Sigmoid colon (tissue), 7 donors: ENCODE results near the gene ATXN1. TPM values are rescaled to one million over a fixed set of nuclear protein-coding genes. Genes with fewer than 3 reads are reported as not detected.
A peak's percentile ranks its signal among the peaks of the same experiment; 100 is the strongest.
"Not testable (repeated sequence)": the region's sequence is repeated elsewhere in the genome, so short reads cannot be mapped to it uniquely, and the experiment has no call there.

Experiments used
- DNase-seq: peaks from one replicate; pipeline ENCODE4 v3.0.0-alpha.2; 2019
- H3K27ac ChIP-seq, 4 donors: fragments of 200-600 bp; sonication (generic); one replicate each; pipeline ENCODE4 v1.5.1; 2016 to 2019; ENCODE audit warnings: mild to moderate bottlenecking in 1 of 4
- H3K27me3 ChIP-seq, 3 donors: fragments of 200-600 bp; sonication (generic); one replicate each; pipeline ENCODE4 v1.5.1; 2019; ENCODE audit warnings: mild to moderate bottlenecking in 1 of 3
- H3K36me3 ChIP-seq, 4 donors: fragments of 200-600 bp; sonication (generic); one replicate each; pipeline ENCODE4 v1.5.1; 2016 to 2019
- H3K4me1 ChIP-seq, 4 donors: fragments of 200-600 bp; sonication (generic); one replicate each; pipeline ENCODE4 v1.5.1; 2017 to 2019
- H3K4me3 ChIP-seq, 4 donors: fragments of 200-600 bp; sonication (generic); one replicate each; pipeline ENCODE4 v1.5.1; 2017 to 2019; ENCODE audit warnings: mild to moderate bottlenecking in 2 of 4, moderate library complexity in 1 of 4
- H3K9me3 ChIP-seq, 4 donors: fragments of 200-600 bp in 3 of 4; sonication (generic) in 3 of 4; one replicate each; pipeline versions ENCODE4 v1.5.1 to v1.6.1; 2013 to 2019
- CTCF ChIP-seq, 4 experiments: fragments of 450-650 bp in 3 of 4; fragments of 200-600 bp in 1 of 4; IDR thresholded peaks; one replicate each; pipeline ENCODE4 v1.5.1; 2016 to 2019; ENCODE audit warnings: antibody characterized with exemption in 4 of 4, mild to moderate bottlenecking in 3 of 4, moderate library complexity in 2 of 4
- EP300 ChIP-seq, 4 donors: sonication (generic); formaldehyde crosslinking; IDR thresholded peaks; one replicate each; pipeline ENCODE4 v1.6.1; 2017; ENCODE audit warnings: antibody characterized with exemption in 4 of 4
- POLR2A ChIP-seq, 2 donors: fragments of 450-650 bp; IDR thresholded peaks; one replicate each; pipeline ENCODE4 v1.6.1; 2016; ENCODE audit warnings: antibody characterized with exemption in 2 of 2, mild to moderate bottlenecking in 2 of 2, moderate library complexity in 2 of 2
- POLR2AphosphoS5 ChIP-seq, 4 donors: sonication (generic); formaldehyde crosslinking; IDR thresholded peaks; one replicate each; pipeline ENCODE4 v1.6.1; 2017; ENCODE audit warnings: antibody characterized with exemption in 4 of 4
- WGBS, 2 donors: extraction: QIAGEN DNeasy Blood & Tissue Kit; methylation state at CpG; one replicate each; pipeline ENCODE4 v1.1.7; 2013; 5-methylcytosine and 5-hydroxymethylcytosine counted together
- intact Hi-C: fragments of 100-400 bp; cut with DNase I; formaldehyde crosslinking; loops from one replicate; pipeline ENCODE4 v1.15.1; 2023
- polyA plus RNA-seq, 3 donors: library from polyadenylated mRNA; stranded (reverse); fragments of 200-250 nt; gene quantifications; one replicate each; pipeline ENCODE4 v1.2.3, GENCODE V29; 2013
- total RNA-seq, 4 donors: library from RNA; depleted of rRNA; stranded (reverse); fragments of >200 nt; gene quantifications; one replicate each; pipeline ENCODE4 v1.1.0, GENCODE V29; 2016
- donor health status: healthy with polysubstance abuse.
- donor health status: Bipolar disorder and iron deficiency.
- donor health status: healthy.

The ATXN1 gene
- total and polyA plus RNA-seq, 7 donors, result 4.8 to 95.3 (median 37.7) TPM

- Histone ChIP-seq H3K27ac (peak overlapping the region in 3 of 4 donors; percentile 61 to 74 (median 66)), H3K4me3 (peak overlapping the region in 3 of 4 donors; percentile 23 to 35 (median 33)), H3K36me3 (no peaks in the 10 kb centered on the region), H3K4me1 (peaks cover 0 to 55% (median 35%) of the 10 kb centered on the region in 4 donors), H3K9me3 (no peaks in the 10 kb centered on the region), H3K27me3 (no peaks in the 10 kb centered on the region)
- intact Hi-C loops, result no loop called here
- 44 to 77% methylated on average over 10 of the region's 10 CpGs for WGBS, 2 donors
- DNase-seq, result no peak
- TF ChIP-seq CTCF (IDR thresholded peaks at IDR 0.05), result no peak
- TF ChIP-seq EP300 (IDR thresholded peaks at IDR 0.05), result no peak
- no peak for TF ChIP-seq POLR2A (IDR thresholded peaks at IDR 0.05)
- TF ChIP-seq POLR2AphosphoS5 (IDR thresholded peaks at IDR 0.05), result no peak
Observed at GRCh38 chr6:16704401-16705045, 56.7 kb downstream of the ATXN1 start.

DNA sequence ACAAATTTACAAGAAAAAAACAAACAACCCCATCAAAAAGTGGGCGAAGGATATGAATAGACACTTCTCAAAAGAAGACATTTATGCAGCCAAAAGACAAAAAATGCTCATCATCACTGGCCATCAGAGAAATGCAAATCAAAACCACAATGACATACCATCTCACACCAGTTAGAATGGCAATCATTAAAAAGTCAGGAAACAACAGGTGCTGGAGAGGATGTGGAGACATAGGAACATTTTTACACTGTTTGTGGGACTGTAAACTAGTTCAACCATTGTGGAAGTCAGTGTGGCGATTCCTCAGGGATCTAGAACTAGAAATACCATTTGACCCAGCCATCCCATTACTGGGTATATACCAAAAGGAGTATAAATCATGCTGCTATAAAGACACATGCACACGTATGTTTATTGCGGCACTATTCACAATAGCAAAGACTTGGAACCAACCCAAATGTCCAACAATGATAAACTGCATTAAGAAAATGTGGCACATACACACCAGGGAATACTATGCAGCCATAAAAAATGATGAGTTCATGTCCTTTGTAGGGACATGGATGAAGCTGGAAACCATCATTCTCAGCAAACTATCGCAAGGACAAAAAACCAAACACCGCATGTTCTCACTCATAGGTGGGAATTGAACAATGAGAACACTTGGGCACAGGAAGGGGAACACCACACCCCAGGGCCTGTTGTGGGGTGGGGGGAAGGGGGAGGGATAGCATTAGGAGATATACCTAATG is 58.5 kb downstream of the ATXN1 start:
- H3K4me3 ChIP-seq, intact Hi-C loops, H3K27me3 ChIP-seq, H3K27ac ChIP-seq, DNase-seq, H3K36me3 ChIP-seq, H3K9me3 ChIP-seq: not testable (repeated sequence)
- H3K4me1 ChIP-seq, result peaks cover 0 to 65% (median 52%) of the 10 kb centered on the region in 4 donors
- WGBS, 2 donors, result 91 to 93% methylated on average over 4 to 5 of the region's 6 CpGs

DNA sequence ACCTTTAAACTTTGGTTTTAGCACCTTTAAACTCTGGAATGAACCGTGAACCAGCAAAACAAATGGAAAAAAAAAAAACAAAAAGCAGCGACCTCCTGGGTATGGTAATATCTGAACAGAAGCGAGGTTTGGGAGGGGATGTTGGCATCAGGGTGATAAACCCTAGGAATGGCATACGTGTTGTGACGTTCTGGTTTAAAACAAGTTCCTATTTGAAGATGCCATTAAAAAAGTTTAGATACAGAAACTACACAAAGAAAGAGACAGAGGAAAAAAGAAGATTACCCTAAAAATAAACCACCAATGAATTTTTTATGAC is 60.4 kb downstream of the ATXN1 start:
- intact Hi-C loops, result no loop called here
- no peaks in the 10 kb centered on the region for H3K9me3 ChIP-seq
- no peaks in the 10 kb centered on the region for H3K36me3 ChIP-seq
- no peaks in the 10 kb centered on the region for H3K27me3 ChIP-seq
- peaks cover 0 to 72% (median 59%) of the 10 kb centered on the region in 4 donors for H3K4me1 ChIP-seq
- H3K27ac ChIP-seq, result peak overlapping the region; percentile 53 to 83 (median 76)
- peak overlapping the region; percentile 2 to 49 (median 39) for H3K4me3 ChIP-seq
- WGBS, 2 donors, result 42 to 86% methylated on average over 5 of the region's 5 CpGs
- DNase-seq, result no peak
- TF ChIP-seq CTCF (IDR thresholded peaks at IDR 0.05) (no peak), POLR2AphosphoS5 (IDR thresholded peaks at IDR 0.05) (no peak), POLR2A (IDR thresholded peaks at IDR 0.05) (no peak), EP300 (IDR thresholded peaks at IDR 0.05) (no peak)

GRCh38 chr6:16700202-16700915 is 60.9 kb downstream of the ATXN1 start:
- H3K36me3 ChIP-seq, result no peaks in the 10 kb centered on the region
- peak overlapping the region; percentile 2 to 49 (median 39) for H3K4me3 ChIP-seq
- TF ChIP-seq POLR2A (IDR thresholded peaks at IDR 0.05) (no peak), POLR2AphosphoS5 (IDR thresholded peaks at IDR 0.05) (no peak), CTCF (IDR thresholded peaks at IDR 0.05) (no peak), EP300 (IDR thresholded peaks at IDR 0.05) (no peak)
- H3K27ac ChIP-seq, result peak overlapping the region; percentile 53 to 83 (median 76)
- H3K9me3 ChIP-seq, result no peaks in the 10 kb centered on the region
- H3K27me3 ChIP-seq, result no peaks in the 10 kb centered on the region
- peaks cover 0 to 70% (median 58%) of the 10 kb centered on the region in 4 donors for H3K4me1 ChIP-seq
- 41 to 80% methylated on average over 13 of the region's 13 CpGs for WGBS, 2 donors
- intact Hi-C loops, result no loop called here
- no peak for DNase-seq
